A549 (cell line): ENCODE measurements around the gene DCK.

Experiments used
- CHD4 ChIP-seq: fragments of 200-600 bp; sonication (generic); IDR thresholded peaks from 2 replicates; pipeline ENCODE4 v1.6.1; 2016; ENCODE audit warnings: antibody characterized with exemption, mild to moderate bottlenecking, borderline replicate concordance
- EP300 ChIP-seq, 2 experiments: fragments of >200 bp; sonication (Bioruptor Twin); formaldehyde crosslinking; IDR thresholded peaks; 2 replicates in 1 of 2; 3 replicates in 1 of 2; pipeline ENCODE4 v1.6.1; 2016 to 2017
- HDAC2 ChIP-seq: fragments of 200-600 bp; sonication (generic); IDR thresholded peaks from 2 replicates; pipeline ENCODE4 v1.6.1; 2016
- HOXB5 ChIP-seq: fragments of 250-450 bp; sonication (Bioruptor Pico); IDR thresholded peaks from 2 replicates; pipeline ENCODE4 v1.5.0; 2020; ENCODE audit warnings: mild to moderate bottlenecking, moderate library complexity
- REST ChIP-seq: fragments of 200-600 bp; sonication (generic); IDR thresholded peaks from 2 replicates; pipeline ENCODE4 v1.6.1; 2016; ENCODE audit warnings: antibody characterized with exemption, mild to moderate bottlenecking, moderate library complexity
- TF ChIP-seq, protein P1 (sequence below): IDR thresholded peaks from 2 replicates; pipeline ENCODE4 v1.6.1; 2012
- TF ChIP-seq, protein P2 (sequence below): fragments of >200 bp; sonication (Bioruptor Twin); formaldehyde crosslinking; IDR thresholded peaks from 3 replicates; pipeline ENCODE4 v1.5.1; 2016

- TF ChIP-seq HOXB5 (no peak), EP300 (IDR thresholded peaks at IDR 0.05) (no peak), HDAC2 (no peak), CHD4 (no peak), REST (no peak)
- TF ChIP-seq, protein P1, sequence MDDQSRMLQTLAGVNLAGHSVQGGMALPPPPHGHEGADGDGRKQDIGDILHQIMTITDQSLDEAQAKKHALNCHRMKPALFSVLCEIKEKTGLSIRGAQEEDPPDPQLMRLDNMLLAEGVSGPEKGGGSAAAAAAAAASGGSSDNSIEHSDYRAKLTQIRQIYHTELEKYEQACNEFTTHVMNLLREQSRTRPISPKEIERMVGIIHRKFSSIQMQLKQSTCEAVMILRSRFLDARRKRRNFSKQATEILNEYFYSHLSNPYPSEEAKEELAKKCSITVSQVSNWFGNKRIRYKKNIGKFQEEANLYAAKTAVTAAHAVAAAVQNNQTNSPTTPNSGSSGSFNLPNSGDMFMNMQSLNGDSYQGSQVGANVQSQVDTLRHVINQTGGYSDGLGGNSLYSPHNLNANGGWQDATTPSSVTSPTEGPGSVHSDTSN, result no peak
- TF ChIP-seq, protein P2, sequence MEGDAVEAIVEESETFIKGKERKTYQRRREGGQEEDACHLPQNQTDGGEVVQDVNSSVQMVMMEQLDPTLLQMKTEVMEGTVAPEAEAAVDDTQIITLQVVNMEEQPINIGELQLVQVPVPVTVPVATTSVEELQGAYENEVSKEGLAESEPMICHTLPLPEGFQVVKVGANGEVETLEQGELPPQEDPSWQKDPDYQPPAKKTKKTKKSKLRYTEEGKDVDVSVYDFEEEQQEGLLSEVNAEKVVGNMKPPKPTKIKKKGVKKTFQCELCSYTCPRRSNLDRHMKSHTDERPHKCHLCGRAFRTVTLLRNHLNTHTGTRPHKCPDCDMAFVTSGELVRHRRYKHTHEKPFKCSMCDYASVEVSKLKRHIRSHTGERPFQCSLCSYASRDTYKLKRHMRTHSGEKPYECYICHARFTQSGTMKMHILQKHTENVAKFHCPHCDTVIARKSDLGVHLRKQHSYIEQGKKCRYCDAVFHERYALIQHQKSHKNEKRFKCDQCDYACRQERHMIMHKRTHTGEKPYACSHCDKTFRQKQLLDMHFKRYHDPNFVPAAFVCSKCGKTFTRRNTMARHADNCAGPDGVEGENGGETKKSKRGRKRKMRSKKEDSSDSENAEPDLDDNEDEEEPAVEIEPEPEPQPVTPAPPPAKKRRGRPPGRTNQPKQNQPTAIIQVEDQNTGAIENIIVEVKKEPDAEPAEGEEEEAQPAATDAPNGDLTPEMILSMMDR, result no peak
Observed at GRCh38 chr4:71064521-71064920, 71.1 kb downstream of the DCK start.
